ENCODE data around the gene CBX2. TPM values are rescaled to one million over a fixed set of nuclear protein-coding genes. Genes with fewer than 3 reads are reported as not detected.
A peak's percentile ranks its signal among the peaks of the same experiment; 100 is the strongest.

CBX2 gene
- total and polyA plus RNA-seq, 2 of the 4 experiments (the other 2 are of a cell fraction): 2.0 to 3.2 TPM

- intact Hi-C loops (cut with micrococcal nuclease) (no loop called here), dilution Hi-C loops (cut with HindIII; ENCODE audit: low sequenced_read_pairs, unreplicated experiment) (no loop called here), in situ Hi-C loops (cut with MboI; ENCODE audit: low sequenced_read_pairs) (no loop called here)
- Histone ChIP-seq H3K4me2 (ENCODE audit: low read depth, low read length) (no peak overlapping the region), H3K18ac (ENCODE audit: low read depth, low read length) (no peak overlapping the region), H3K36me3 (ENCODE audit: control insufficient read depth, insufficient read depth, low read length) (no peaks in the 10 kb centered on the region), H2AK5ac (ENCODE audit: low read depth, low read length) (no peak overlapping the region), H2BK15ac (ENCODE audit: low read depth, low read length) (no peak overlapping the region), H3K9me3 (ENCODE audit: control insufficient read depth, insufficient read depth, low read length) (peaks cover 11% of the 10 kb centered on the region; the same call in 1 of the 2 replicates), H3K9ac (ENCODE audit: low read depth, low read length) (no peak overlapping the region), H4K5ac (ENCODE audit: low read depth, low read length) (no peak overlapping the region), H2AFZ (replicated peaks; ENCODE audit: low read length, poor library complexity) (peak overlapping the region; percentile 76), H4K8ac (ENCODE audit: low read depth in 2 of 2, low read length in 2 of 2) (no peak overlapping the region), H3K27me3 (ENCODE audit: control insufficient read depth, insufficient read depth, low read length) (peaks cover 100% of the 10 kb centered on the region), H3K27ac (ENCODE audit: insufficient read depth, low read length) (no peak overlapping the region), H2BK5ac (ENCODE audit: low read depth, low read length, poor library complexity, severe bottlenecking) (no peak overlapping the region), H3K9me1 (ENCODE audit: insufficient read depth, low read length) (no peaks in the 10 kb centered on the region), H3K79me1 (ENCODE audit: low read depth in 1 of 2, low read length in 2 of 2) (no peaks in the 10 kb centered on the region), H2AK9ac (replicated peaks; ENCODE audit: low read depth, low read length, poor library complexity) (peak overlapping the region; percentile 42), H3K4me3 (ENCODE audit: insufficient read depth, low read depth, low read length) (no peak overlapping the region), H3K23ac (ENCODE audit: low read depth, low read length) (no peak overlapping the region), H3K56ac (ENCODE audit: extremely low read depth, insufficient read depth, low read length) (no peak overlapping the region), H4K91ac (ENCODE audit: insufficient read depth, low read depth, low read length) (no peak overlapping the region), H2BK120ac (ENCODE audit: low read depth, low read length) (no peak overlapping the region), H3K14ac (replicated peaks; ENCODE audit: low read depth, low read length) (no peak overlapping the region), H3K4me1 (ENCODE audit: control insufficient read depth, insufficient read depth, low read length) (no peaks in the 10 kb centered on the region; the same call in 1 of the 2 replicates), H4K20me1 (ENCODE audit: insufficient read depth, low read length) (no peaks in the 10 kb centered on the region), H3K4ac (ENCODE audit: low read depth, low read length) (no peak overlapping the region), H2BK20ac (ENCODE audit: low read depth, low read length) (no peak overlapping the region)
- TF ChIP-seq POLR2A (IDR thresholded peaks at IDR 0.05; ENCODE audit: low read depth, low read length): no peak
- TF ChIP-seq, protein P1, sequence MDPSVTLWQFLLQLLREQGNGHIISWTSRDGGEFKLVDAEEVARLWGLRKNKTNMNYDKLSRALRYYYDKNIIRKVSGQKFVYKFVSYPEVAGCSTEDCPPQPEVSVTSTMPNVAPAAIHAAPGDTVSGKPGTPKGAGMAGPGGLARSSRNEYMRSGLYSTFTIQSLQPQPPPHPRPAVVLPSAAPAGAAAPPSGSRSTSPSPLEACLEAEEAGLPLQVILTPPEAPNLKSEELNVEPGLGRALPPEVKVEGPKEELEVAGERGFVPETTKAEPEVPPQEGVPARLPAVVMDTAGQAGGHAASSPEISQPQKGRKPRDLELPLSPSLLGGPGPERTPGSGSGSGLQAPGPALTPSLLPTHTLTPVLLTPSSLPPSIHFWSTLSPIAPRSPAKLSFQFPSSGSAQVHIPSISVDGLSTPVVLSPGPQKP (IDR thresholded peaks at IDR 0.05; ENCODE audit: borderline replicate concordance, low read depth, low read length): no peak
- TF ChIP-seq, protein P2, sequence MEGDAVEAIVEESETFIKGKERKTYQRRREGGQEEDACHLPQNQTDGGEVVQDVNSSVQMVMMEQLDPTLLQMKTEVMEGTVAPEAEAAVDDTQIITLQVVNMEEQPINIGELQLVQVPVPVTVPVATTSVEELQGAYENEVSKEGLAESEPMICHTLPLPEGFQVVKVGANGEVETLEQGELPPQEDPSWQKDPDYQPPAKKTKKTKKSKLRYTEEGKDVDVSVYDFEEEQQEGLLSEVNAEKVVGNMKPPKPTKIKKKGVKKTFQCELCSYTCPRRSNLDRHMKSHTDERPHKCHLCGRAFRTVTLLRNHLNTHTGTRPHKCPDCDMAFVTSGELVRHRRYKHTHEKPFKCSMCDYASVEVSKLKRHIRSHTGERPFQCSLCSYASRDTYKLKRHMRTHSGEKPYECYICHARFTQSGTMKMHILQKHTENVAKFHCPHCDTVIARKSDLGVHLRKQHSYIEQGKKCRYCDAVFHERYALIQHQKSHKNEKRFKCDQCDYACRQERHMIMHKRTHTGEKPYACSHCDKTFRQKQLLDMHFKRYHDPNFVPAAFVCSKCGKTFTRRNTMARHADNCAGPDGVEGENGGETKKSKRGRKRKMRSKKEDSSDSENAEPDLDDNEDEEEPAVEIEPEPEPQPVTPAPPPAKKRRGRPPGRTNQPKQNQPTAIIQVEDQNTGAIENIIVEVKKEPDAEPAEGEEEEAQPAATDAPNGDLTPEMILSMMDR (conservative IDR thresholded peaks at IDR 0.05; ENCODE audit: low read depth, low read length): no peak
- no peak for TF ChIP-seq MAFK (IDR thresholded peaks at IDR 0.05; ENCODE audit: low read depth, low read length)
- TF ChIP-seq RFX5 (IDR thresholded peaks at IDR 0.05; ENCODE audit: low read depth, low read length): no peak
- no peak for TF ChIP-seq BHLHE40 (IDR thresholded peaks at IDR 0.05; ENCODE audit: low read depth, low read length)
- TF ChIP-seq NFE2L2 (IDR thresholded peaks at IDR 0.05; ENCODE audit: low read depth, low read length): no peak
- TF ChIP-seq CEBPB (IDR thresholded peaks at IDR 0.05; ENCODE audit: low read depth, low read length): no peak
- TF ChIP-seq MXI1 (IDR thresholded peaks at IDR 0.05; ENCODE audit: borderline replicate concordance, low read depth, low read length): no peak
- TF ChIP-seq FOS (IDR thresholded peaks at IDR 0.05; ENCODE audit: low read depth, low read length): no peak
- TF ChIP-seq RCOR1 (IDR thresholded peaks at IDR 0.05; ENCODE audit: insufficient replicate concordance, low read length): no peak
- no peak for TF ChIP-seq CHD1 (IDR thresholded peaks at IDR 0.05; ENCODE audit: low read depth, low read length)
- TF ChIP-seq SMC3 (IDR thresholded peaks at IDR 0.05; ENCODE audit: low read depth, low read length): no peak
- no peak for TF ChIP-seq MAZ (IDR thresholded peaks at IDR 0.05; ENCODE audit: borderline replicate concordance, low read depth, low read length)
- TF ChIP-seq USF2 (IDR thresholded peaks at IDR 0.05; ENCODE audit: low read depth, low read length): no peak
- no peak for TF ChIP-seq RAD21 (IDR thresholded peaks at IDR 0.05; ENCODE audit: low read length)
- WGBS, 2 experiments (ENCODE audit: extremely low coverage in 2 of 2, insufficient read length in 1 of 2): 15% methylated on average over 10 of the region's 31 CpGs; no CpG with 5 or more reads in 1 of the 2 experiments
- ATAC-seq (ENCODE audit: low read depth) (no peak), DNase-seq (no peak)
- CTCF ChIA-PET: no interaction called here
- BruUV-seq (replicated peaks): no TSS peak
- POLR2A ChIA-PET (ENCODE audit: unreplicated experiment): no interaction called here
Measured at GRCh38 chr17:79803421-79803996, 25.6 kb downstream of the CBX2 start.
